ENCODE measurements around the gene PALLD.

DNA sequence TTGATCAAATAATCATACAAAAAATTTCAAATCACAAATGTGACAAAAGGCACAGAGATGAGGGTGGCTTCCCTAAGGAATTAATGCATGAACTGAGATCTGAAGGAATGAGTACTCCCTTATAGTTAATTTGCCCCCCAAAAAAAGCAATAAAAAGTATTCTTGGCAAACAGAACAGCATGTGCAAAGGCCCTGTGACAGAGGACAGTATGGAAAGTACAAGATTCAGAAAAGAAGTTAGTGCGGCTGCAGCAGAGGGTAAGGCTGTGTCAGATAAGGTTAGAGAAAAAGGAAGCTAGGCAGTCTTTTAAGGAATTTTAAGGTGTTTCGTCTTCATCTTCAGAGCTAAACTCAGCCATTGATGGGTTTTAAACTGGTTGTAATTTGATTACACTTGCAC, 23.9 kb upstream of the PALLD start:
- no peak for TF ChIP-seq CTCF (IDR thresholded peaks at IDR 0.05; ENCODE audit: borderline replicate concordance, extremely low read depth, low read length, poor library complexity, severe bottlenecking)
- TF ChIP-seq EZH2 (IDR thresholded peaks at IDR 0.05; ENCODE audit: borderline replicate concordance, low read depth, low read length, severe bottlenecking), result no peak
